Naive thymus-derived CD8-positive, alpha-beta T cell (primary cell): ENCODE measurements around the gene CLDN8. TPM values are rescaled to one million over a fixed set of nuclear protein-coding genes. Genes with fewer than 3 reads are reported as not detected.
A peak's percentile ranks its signal among the peaks of the same experiment; 100 is the strongest.

Experiments used
- ATAC-seq, 2 donors: fragments of 150-1000 bp; cut with Tn5 transposase in 1 of 2; sonication (Bioruptor Pico), chemical (Tn5 transposase) in 1 of 2; 1 replicate in 1 of 2; 2 replicates in 1 of 2; pipeline ENCODE4 v1.10.0; 2021; ENCODE audit warnings: mild to moderate bottlenecking in 2 of 2, moderate library complexity in 2 of 2
- POLR2A ChIA-PET: fragments of 350-600 bp; sonication (Branson Sonifier 250); formaldehyde crosslinking; loops from one replicate; lab custom pipeline; 2021; ENCODE audit warnings: antibody characterized with exemption; lab: Charles Lee
- DNase-seq, 10 donors: peaks; one replicate each; pipeline versions ENCODE4 v3.0.0 to v3.0.0-alpha.2; 2020 to 2022
- H3K27ac Mint-ChIP-seq, 10 donors: one replicate each; pipeline ENCODE4 v1.8.0; 2020 to 2022; ENCODE audit warnings: mild to moderate bottlenecking in 10 of 10, mixed read lengths in 10 of 10, moderate library complexity in 4 of 10, inconsistent platforms in 1 of 10
- H3K27me3 Mint-ChIP-seq, 5 donors: one replicate each; pipeline ENCODE4 v1.8.0; 2021 to 2022; ENCODE audit warnings: mixed read lengths in 5 of 5
- H3K36me3 Mint-ChIP-seq, 3 donors: one replicate each; pipeline ENCODE4 v1.8.0; 2020 to 2022; ENCODE audit warnings: mixed read lengths in 3 of 3, mild to moderate bottlenecking in 2 of 3, inconsistent platforms in 1 of 3
- H3K4me1 Mint-ChIP-seq, 4 donors: one replicate each; pipeline ENCODE4 v1.8.0; 2021 to 2022; ENCODE audit warnings: mixed read lengths in 4 of 4
- H3K4me3 Mint-ChIP-seq, 10 donors: one replicate each; pipeline ENCODE4 v1.8.0; 2020 to 2022; ENCODE audit warnings: mild to moderate bottlenecking in 10 of 10, mixed read lengths in 10 of 10, moderate library complexity in 6 of 10, inconsistent platforms in 1 of 10
- H3K9me3 Mint-ChIP-seq, 9 donors: one replicate each; pipeline ENCODE4 v1.8.0; 2020 to 2022; ENCODE audit warnings: mixed read lengths in 9 of 9, mild to moderate bottlenecking in 3 of 9, inconsistent platforms in 1 of 9, moderate library complexity in 1 of 9
- polyA plus RNA-seq, 3 donors: library from polyadenylated mRNA; unstranded; fragments of 300-500 nt; fragmentation: Illumina TruSeq; gene quantifications; one replicate each; pipeline ENCODE4 v1.2.3, GENCODE V29; 2021
- total RNA-seq, 8 experiments: library from RNA in 2 of 8; stranded (reverse) in 2 of 8; gene quantifications; one replicate each; pipeline ENCODE4 v1.2.3 and lab custom pipeline; 2021 to 2026

Gene CLDN8
- total and polyA plus RNA-seq, 5 experiments from 2014 or later = not detected

DNA sequence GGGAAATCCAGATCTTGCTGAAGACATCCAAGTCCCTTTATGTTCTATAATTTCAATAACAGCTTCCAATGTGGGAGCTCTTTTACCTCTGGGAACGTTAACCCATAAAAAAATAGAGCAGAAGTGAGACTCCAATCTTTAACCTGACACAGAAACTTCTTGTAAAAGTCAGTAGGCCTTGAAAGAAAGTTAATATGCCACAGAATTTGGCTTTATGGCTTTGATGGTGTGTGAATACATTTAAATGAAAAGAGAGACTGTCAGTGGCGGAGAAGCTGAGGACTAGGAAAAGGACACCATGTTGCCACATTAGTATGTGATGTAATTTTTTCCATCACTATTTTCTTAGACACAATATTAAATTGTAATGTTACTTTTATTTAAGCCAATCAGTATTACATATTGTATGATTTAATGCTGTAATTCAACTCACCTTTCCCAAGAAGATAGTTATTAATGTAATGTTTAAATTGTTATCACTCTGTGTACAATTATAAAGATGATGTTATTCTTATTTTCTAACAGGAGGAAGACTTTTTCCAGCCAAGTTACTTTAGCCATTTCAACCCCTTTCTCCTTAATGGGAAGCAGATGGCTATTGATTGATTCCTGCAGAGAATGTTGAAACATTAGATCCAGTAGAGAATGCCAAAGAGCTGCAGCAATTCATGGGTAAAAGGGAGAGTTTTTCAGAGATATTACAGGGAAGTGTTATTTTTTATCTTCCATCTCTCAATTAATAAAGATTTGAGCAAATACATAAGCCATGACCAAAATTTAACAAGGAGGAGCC lies 17.5 kb upstream of the CLDN8 start:
- no peaks in the 10 kb centered on the region for H3K4me1 Mint-ChIP-seq
- POLR2A ChIA-PET = no interaction called here
- no peak for DNase-seq
- no peak overlapping the region for H3K4me3 Mint-ChIP-seq
- H3K9me3 Mint-ChIP-seq = peaks cover 0 to 5% (median 1%) of the 10 kb centered on the region in 9 donors
- ATAC-seq = no peak
- peaks cover 0 to 2% (median 0%) of the 10 kb centered on the region in 5 donors for H3K27me3 Mint-ChIP-seq
- H3K36me3 Mint-ChIP-seq = no peaks in the 10 kb centered on the region
- no peak overlapping the region for H3K27ac Mint-ChIP-seq

DNA sequence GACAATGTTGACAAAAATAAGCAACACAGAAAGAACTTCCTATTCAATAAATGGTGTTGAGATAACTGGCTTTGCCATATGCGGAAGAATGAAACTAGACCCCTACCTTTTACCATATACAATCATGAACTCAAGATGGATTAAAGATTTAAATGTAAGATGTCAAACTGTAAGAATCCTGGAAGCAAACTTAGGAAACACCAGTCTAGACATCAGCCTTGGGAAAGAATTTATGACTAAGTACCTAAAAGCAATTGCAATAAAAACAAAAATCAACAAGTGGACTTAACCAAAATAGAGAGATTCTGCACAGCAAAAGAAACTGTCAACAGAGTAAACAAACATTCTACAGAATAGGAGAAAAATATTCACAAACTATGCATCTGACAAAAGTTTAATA lies 16.1 kb upstream of the CLDN8 start:
- no peak for ATAC-seq
- Mint-ChIP-seq H3K4me3 (no peak overlapping the region), H3K4me1 (no peaks in the 10 kb centered on the region), H3K27ac (no peak overlapping the region), H3K36me3 (no peaks in the 10 kb centered on the region), H3K9me3 (peaks cover 0 to 5% (median 1%) of the 10 kb centered on the region in 9 donors), H3K27me3 (peaks cover 0 to 2% (median 0%) of the 10 kb centered on the region in 5 donors)
- DNase-seq = no peak
- POLR2A ChIA-PET = no interaction called here

DNA sequence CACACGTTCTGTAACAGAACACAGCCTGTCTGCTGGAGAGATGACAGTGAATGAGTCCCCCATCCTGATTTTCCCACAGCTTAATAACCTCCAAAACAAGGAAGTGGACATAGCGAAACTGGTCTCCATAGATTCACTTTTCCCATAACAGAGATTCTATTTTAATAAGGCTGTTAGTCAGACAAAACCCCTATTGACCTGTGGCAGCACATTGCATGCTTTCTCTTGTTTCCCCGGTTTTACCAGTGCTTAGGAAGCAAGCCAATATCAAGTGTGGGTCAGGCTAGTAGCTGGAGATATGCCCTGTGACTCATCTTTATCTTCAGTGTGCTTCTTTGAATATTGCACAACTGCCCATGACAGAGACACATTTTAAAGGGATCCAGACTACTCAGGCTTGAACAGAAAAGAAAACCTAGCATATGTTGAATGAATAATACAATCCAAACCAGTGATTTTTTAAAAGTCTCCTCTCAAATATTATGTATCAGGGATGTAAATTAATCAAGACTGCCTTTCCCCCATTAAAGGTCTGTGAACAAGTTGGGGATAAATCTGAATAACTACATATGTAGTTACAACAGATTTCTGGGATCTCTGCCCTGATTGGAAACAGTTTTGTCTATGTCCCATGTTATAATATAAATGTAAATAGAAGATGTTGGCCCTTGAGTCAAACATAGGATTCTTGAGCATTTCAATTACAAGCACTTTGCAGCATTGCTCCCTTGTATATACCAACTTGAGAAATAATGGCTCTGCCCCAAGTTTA lies 11.9 kb upstream of the CLDN8 start:
- Mint-ChIP-seq H3K9me3 (peaks cover 0 to 5% (median 1%) of the 10 kb centered on the region in 9 donors), H3K36me3 (no peaks in the 10 kb centered on the region), H3K27me3 (peaks cover 0 to 2% (median 0%) of the 10 kb centered on the region in 5 donors), H3K4me3 (no peak overlapping the region), H3K4me1 (no peaks in the 10 kb centered on the region), H3K27ac (no peak overlapping the region)
- no peak for DNase-seq
- POLR2A ChIA-PET = no interaction called here
- no peak for ATAC-seq

DNA sequence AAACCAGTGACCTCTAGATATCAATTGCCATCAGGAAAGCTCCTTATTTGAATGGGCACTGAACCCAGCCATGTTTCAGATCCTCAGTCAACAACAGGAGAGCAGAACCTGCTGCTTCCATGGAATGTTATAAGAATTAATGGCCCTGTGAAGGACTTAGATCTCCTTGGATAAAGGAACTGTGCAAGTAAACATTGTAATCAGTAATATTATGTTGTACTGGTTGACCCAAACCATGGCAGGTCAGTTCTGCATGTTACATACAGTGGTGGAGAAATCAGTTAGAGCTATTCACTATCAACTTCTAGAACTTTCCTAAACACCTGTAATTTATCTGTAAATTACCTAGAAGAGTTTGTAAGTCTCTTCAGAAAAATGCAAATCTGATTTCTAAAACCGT lies 11.2 kb upstream of the CLDN8 start:
- peaks cover 0 to 5% (median 1%) of the 10 kb centered on the region in 9 donors for H3K9me3 Mint-ChIP-seq
- ATAC-seq = no peak
- peaks cover 0 to 2% (median 0%) of the 10 kb centered on the region in 5 donors for H3K27me3 Mint-ChIP-seq
- H3K4me1 Mint-ChIP-seq = no peaks in the 10 kb centered on the region
- H3K36me3 Mint-ChIP-seq = no peaks in the 10 kb centered on the region
- H3K4me3 Mint-ChIP-seq = no peak overlapping the region
- H3K27ac Mint-ChIP-seq = no peak overlapping the region
- POLR2A ChIA-PET = no interaction called here
- DNase-seq = no peak

DNA sequence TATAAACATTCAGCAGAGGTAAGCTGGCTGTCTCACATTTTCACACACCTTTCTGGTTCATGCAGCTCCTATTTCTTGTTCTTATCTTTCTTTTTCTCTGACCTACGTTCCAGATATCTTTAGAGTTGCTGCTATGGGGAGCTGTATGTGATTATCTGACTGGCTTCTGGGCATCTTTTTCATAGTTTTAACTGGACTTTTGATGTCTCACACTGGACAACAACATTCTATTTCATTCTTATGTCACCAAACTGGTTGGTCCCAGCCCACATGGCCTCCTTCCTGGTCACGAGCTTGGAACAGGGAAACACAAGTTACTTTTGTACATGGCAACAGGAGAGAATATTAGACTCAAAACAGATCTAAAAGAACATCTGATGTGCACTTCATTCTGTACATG lies 7.7 kb upstream of the CLDN8 start:
- ATAC-seq = no peak
- Mint-ChIP-seq H3K4me1 (no peaks in the 10 kb centered on the region), H3K9me3 (peaks cover 0 to 2% (median 0%) of the 10 kb centered on the region in 9 donors), H3K27ac (no peak overlapping the region), H3K4me3 (no peak overlapping the region), H3K36me3 (no peaks in the 10 kb centered on the region), H3K27me3 (peaks cover 0 to 8% (median 0%) of the 10 kb centered on the region in 5 donors)
- DNase-seq = no peak
- POLR2A ChIA-PET = no interaction called here

DNA sequence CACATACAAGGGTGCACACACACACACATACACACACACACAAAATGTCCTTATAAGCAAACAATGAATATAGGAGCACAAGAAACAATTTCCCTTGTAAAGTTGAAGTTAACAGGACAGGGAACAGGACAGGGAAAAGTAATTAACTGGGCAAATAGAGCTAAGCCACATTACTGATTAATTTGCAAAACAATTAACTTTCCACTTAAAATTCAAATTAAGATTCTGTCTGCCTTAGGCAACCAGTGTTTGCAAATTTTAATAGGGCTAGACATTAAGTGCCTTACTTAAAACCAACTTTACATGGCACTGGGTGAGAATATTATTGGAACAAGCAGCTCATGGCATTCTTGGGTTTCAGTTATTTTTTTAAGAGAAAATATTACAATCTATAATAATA lies 6.8 kb upstream of the CLDN8 start:
- Mint-ChIP-seq H3K27ac (no peak overlapping the region), H3K4me3 (no peak overlapping the region), H3K4me1 (no peaks in the 10 kb centered on the region), H3K36me3 (no peaks in the 10 kb centered on the region), H3K9me3 (peaks cover 0 to 2% (median 0%) of the 10 kb centered on the region in 9 donors), H3K27me3 (peaks cover 0 to 8% (median 0%) of the 10 kb centered on the region in 5 donors)
- ATAC-seq = no peak
- DNase-seq = no peak
- POLR2A ChIA-PET = no interaction called here

DNA sequence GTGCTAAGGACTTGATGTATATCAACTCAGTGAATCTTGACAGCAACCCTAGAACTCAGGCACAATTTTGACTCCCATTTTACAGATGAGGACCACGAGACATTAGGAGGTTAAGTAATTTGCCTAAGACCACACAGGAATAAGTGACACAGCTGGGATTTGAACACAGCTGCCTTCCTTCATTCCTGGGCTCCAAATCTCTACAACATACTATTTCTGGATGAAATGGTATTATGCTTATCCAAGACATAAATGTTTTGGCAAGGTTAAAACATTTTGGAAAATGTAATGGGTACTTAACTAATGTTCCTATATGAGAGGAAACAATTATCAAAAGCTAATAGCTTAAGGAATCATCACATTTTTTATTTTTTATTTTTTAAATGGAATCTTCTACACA lies 4.8 kb downstream of the CLDN8 start:
- Mint-ChIP-seq H3K27me3 (peaks cover 0 to 11% (median 3%) of the 10 kb centered on the region in 5 donors), H3K4me3 (no peak overlapping the region), H3K4me1 (no peaks in the 10 kb centered on the region), H3K36me3 (no peaks in the 10 kb centered on the region), H3K27ac (no peak overlapping the region), H3K9me3 (peaks cover 0 to 4% (median 0%) of the 10 kb centered on the region in 9 donors)
- POLR2A ChIA-PET = no interaction called here
- ATAC-seq (no peak), DNase-seq (no peak)

DNA sequence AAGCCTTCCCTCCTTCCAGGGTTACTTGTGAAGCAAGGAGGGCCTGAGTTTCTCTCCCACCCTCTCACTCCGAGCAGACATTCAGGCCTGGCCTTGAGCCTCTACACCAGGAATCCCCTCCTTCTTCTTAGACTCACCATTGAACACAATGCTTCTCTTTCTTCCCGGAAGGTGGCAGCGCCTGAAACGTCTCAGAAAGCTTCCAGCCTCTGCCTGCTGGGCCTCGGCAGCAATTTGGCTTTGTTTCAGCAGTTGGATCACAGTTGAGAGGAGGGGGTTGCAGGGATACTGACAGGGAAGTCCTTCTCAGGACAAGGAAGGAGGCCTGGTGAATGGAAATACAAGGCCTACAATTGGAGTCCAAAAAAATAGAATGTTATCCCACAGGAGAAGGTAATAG lies 6.3 kb downstream of the CLDN8 start:
- Mint-ChIP-seq H3K36me3 (no peaks in the 10 kb centered on the region), H3K9me3 (peaks cover 0 to 4% (median 0%) of the 10 kb centered on the region in 9 donors), H3K4me1 (no peaks in the 10 kb centered on the region), H3K27ac (peak overlapping the region in 1 of 10 donors; percentile 53), H3K27me3 (peaks cover 0 to 11% (median 3%) of the 10 kb centered on the region in 5 donors), H3K4me3 (no peak overlapping the region)
- ATAC-seq = no peak
- no peak for DNase-seq
- POLR2A ChIA-PET = no interaction called here

DNA sequence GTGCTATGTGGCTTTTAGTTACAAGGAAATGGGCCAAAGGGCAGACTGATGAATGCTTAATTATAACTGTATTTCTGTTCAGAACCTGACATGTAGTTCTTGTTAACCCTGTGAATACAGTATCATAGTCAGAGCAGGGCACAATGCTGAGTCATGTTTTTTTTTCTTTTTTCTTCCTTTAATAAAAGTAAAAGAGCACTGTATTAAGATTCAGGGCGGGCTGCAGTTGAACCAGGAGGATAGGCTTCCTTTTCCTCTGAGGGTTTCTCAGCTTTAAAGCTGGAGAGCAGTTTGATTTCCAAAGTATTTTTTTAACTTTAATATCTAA lies 8.7 kb downstream of the CLDN8 start:
- H3K4me3 Mint-ChIP-seq = no peak overlapping the region
- H3K36me3 Mint-ChIP-seq = no peaks in the 10 kb centered on the region
- POLR2A ChIA-PET = no interaction called here
- no peak for ATAC-seq
- H3K27ac Mint-ChIP-seq = no peak overlapping the region
- H3K27me3 Mint-ChIP-seq = peaks cover 0 to 11% (median 3%) of the 10 kb centered on the region in 5 donors
- H3K9me3 Mint-ChIP-seq = peaks cover 0 to 6% (median 0%) of the 10 kb centered on the region in 9 donors
- no peak for DNase-seq
- no peaks in the 10 kb centered on the region for H3K4me1 Mint-ChIP-seq

DNA sequence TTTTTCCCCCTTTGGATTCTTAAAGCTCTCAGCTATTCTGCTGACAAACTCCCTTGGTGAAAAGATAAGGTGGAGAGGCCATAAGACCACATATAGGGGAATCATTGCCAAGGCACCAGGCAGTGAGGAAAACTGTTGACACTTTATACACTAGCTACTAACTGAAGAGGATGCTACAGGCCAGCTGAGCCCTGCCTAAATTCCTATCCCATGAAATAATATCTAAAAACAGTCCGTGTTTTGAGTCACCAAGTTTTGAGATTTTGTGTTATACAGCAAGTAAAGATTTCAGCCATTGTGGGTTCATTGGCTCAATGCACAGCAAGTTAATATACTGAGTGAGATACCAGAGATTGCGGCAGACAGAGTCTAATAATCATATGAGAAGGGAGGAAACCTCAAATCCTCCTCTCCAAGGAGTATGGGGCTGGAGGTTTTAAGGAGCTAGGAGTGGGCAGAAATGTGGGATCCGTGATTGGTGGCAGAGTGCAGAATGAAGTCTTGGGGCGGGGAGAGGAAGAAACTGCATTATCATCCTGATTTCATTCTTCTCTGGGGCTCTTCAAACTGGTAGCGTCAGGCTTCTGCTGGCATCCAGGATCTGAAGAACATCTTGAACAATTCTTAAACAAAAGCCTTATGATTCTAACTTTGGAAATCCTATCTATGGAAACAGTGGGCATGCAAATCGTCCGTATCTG lies 9.2 kb downstream of the CLDN8 start:
- Mint-ChIP-seq H3K9me3 (peaks cover 0 to 7% (median 0%) of the 10 kb centered on the region in 9 donors), H3K27ac (no peak overlapping the region), H3K27me3 (peaks cover 0 to 11% (median 3%) of the 10 kb centered on the region in 5 donors), H3K4me1 (no peaks in the 10 kb centered on the region), H3K36me3 (no peaks in the 10 kb centered on the region), H3K4me3 (no peak overlapping the region)
- no peak for ATAC-seq
- POLR2A ChIA-PET = no interaction called here
- DNase-seq = no peak

DNA sequence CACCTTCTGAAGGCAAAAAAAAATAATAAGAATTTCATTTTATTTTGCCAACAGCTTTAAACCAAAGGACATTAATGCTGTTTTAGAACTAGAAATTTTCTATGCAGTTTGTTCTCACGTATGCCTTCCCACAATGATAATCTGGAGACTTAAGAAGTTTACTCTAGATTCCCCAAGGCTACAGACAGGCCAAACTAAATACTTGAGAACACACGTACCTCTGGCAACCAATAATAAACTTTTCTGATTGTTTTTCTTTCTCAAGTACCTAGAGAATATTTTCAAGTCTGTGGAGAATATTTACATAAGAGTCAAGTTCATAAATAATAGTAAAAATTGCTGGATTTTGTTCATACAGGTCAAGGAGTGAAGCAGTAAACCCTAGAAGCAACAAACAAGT lies 15.9 kb downstream of the CLDN8 start:
- peaks cover 0 to 14% (median 5%) of the 10 kb centered on the region in 9 donors for H3K9me3 Mint-ChIP-seq
- H3K36me3 Mint-ChIP-seq = no peaks in the 10 kb centered on the region
- H3K27ac Mint-ChIP-seq = no peak overlapping the region
- H3K4me3 Mint-ChIP-seq = no peak overlapping the region
- ATAC-seq (no peak), DNase-seq (no peak)
- no peaks in the 10 kb centered on the region for H3K4me1 Mint-ChIP-seq
- peaks cover 0 to 2% (median 0%) of the 10 kb centered on the region in 5 donors for H3K27me3 Mint-ChIP-seq
- POLR2A ChIA-PET = no interaction called here

DNA sequence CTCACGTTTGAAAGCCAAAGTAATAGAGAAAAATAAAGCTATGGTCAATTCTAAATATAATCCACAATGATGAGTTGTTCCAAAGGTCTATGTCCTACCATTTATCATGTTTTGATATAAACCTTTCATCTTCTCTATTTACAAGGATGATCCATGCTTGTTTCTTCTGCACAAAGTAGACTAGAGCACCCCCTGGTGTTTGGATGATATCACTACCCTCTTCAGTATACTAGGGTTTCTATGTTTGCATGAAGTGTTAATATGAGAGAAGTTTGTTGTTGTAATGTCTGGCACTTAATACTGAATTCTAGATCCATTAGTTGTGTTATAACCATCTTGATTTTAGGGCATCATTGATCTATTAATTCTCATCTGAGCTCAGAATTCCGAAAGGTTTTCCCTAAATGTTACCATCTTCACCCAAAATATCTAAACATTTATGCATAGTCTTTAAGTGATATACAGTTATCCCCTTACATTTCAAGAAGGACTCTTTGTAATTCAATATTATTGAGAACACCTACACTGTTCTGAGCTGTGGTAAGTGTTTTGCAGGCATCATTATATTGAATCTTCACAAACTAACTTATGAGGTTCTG lies 21.1 kb downstream of the CLDN8 start:
- Mint-ChIP-seq H3K36me3 (no peaks in the 10 kb centered on the region), H3K9me3 (peaks cover 0 to 5% (median 0%) of the 10 kb centered on the region in 9 donors), H3K4me1 (no peaks in the 10 kb centered on the region), H3K27me3 (peaks cover 0 to 11% (median 3%) of the 10 kb centered on the region in 5 donors), H3K27ac (no peak overlapping the region), H3K4me3 (no peak overlapping the region)
- ATAC-seq (no peak), DNase-seq (no peak)
- POLR2A ChIA-PET = no interaction called here
